Left hindlimb (tissue), 1 donor: Measurements from ENCODE around the gene AUH.
A peak's percentile ranks its signal among the peaks of the same experiment; 100 is the strongest.

Experiments used
- DNase-seq: peaks from one replicate; pipeline ENCODE4 v3.0.0-alpha.2; 2018

Gene AUH

GRCh38 chr9:91185193-91185886 is 176.4 kb downstream of the AUH start:
- no peak for DNase-seq

GRCh38 chr9:91182429-91183225 is 179.1 kb downstream of the AUH start:
- no peak for DNase-seq

- no peak for DNase-seq
These were observed 180.2 kb downstream of the AUH start for GRCh38 chr9:91181541-91181940.

GRCh38 chr9:91180930-91181268 is 180.8 kb downstream of the AUH start:
- DNase-seq = no peak

GRCh38 chr9:91180240-91180929 is 181.3 kb downstream of the AUH start:
- DNase-seq = no peak

GRCh38 chr9:91179237-91180138 is 182.2 kb downstream of the AUH start:
- DNase-seq = no peak

- no peak for DNase-seq
These were observed 183.2 kb downstream of the AUH start for GRCh38 chr9:91178281-91179236.

- no peak for DNase-seq
These were observed 183.9 kb downstream of the AUH start for GRCh38 chr9:91177661-91178280.

GRCh38 chr9:91177081-91177480 is 184.6 kb downstream of the AUH start:
- DNase-seq = no peak

- DNase-seq = no peak
These were observed 185.3 kb downstream of the AUH start for GRCh38 chr9:91176426-91176825.

- DNase-seq = no peak
These were observed 186.9 kb downstream of the AUH start for GRCh38 chr9:91174772-91175171.

GRCh38 chr9:91172329-91172728 is 189.4 kb downstream of the AUH start:
- DNase-seq = no peak

GRCh38 chr9:91170951-91171350 is 190.8 kb downstream of the AUH start:
- no peak for DNase-seq

GRCh38 chr9:91166796-91167366 is 194.8 kb downstream of the AUH start:
- no peak for DNase-seq

- peak; percentile 73 for DNase-seq
These were observed 196.8 kb downstream of the AUH start for GRCh38 chr9:91164724-91165520.
